Endometrial microvascular endothelial cells (primary cell): ENCODE results near the gene MYPOP. TPM values are rescaled to one million over a fixed set of nuclear protein-coding genes. Genes with fewer than 3 reads are reported as not detected.
"Not testable (repeated sequence)": the region's sequence is repeated elsewhere in the genome, so short reads cannot be mapped to it uniquely, and the experiment has no call there.

ENCODE experiments used
- in situ Hi-C: cut with HindIII; loops from 2 replicates; pipeline ENCODE4 v1.10.0; 2017; ENCODE audit warnings: low sequenced_read_pairs, low pct_unique_long_range_greater_than_20kb; ENCODE audit errors: inconsistent ontology term
- total RNA-seq: library from RNA; depleted of rRNA; stranded (reverse); fragments of >200 nt; gene quantifications from one replicate; pipeline ENCODE4 v1.2.3, GENCODE V29; 2015; ENCODE audit errors: inconsistent ontology term

MYPOP gene
- total RNA-seq, 1 donor from 2014 or later, result 0.84 TPM

DNA sequence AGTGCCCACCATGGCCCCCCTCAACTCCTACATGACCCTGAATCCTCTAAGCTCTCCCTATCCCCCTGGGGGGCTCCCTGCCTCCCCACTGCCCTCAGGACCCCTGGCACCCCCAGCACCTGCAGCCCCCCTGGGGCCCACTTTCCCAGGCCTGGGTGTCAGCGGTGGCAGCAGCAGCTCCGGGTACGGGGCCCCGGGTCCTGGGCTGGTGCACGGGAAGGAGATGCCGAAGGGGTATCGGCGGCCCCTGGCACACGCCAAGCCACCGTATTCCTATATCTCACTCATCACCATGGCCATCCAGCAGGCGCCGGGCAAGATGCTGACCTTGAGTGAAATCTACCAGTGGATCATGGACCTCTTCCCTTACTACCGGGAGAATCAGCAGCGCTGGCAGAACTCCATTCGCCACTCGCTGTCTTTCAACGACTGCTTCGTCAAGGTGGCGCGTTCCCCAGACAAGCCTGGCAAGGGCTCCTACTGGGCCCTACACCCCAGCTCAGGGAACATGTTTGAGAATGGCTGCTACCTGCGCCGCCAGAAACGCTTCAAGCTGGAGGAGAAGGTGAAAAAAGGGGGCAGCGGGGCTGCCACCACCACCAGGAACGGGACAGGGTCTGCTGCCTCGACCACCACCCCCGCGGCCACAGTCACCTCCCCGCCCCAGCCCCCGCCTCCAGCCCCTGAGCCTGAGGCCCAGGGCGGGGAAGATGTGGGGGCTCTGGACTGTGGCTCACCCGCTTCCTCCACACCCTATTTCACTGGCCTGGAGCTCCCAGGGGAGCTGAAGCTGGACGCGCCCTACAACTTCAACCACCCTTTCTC, 30.1 kb downstream of the MYPOP start:
- in situ Hi-C loops, result no loop called here

DNA sequence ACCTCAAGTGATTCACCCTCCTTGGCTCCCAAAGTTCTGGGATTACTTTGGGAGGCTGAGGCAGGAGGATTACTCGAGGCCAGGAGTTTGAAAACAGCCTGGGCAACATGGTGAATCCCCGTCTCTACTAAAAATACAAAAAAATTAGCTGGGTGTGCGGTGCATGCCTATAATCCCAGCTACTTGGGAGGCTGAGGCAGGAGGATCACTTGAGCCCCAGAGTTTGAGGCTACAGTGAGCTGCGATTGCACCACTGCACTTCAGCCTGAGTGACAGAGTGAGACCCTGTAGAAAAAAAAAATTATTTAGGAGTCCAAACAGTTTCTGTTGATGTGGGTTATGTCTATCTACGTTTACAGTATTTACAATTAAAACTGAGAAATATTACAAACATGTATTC, 31.6 kb downstream of the MYPOP start:
- in situ Hi-C loops, result no loop called here

DNA sequence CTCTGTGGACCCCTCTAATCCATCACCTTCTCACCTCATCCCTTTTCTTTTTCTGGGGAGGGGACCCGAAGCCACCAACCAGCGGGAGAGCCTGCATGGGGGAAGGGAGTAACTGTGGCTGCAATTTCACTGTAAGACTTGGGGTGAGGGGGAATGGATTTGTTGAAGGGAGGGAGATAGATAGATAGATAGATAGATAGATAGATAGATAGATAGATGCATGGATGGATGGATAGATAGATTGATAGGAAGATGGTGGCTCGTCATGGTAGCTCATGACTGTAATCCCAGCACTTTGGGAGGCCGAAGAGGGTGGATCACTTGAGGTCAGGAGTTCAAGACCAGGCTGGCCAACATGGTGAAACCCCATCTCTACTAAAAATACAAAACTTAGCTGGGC, 35.2 kb downstream of the MYPOP start:
- in situ Hi-C loops, result not testable (repeated sequence)

DNA sequence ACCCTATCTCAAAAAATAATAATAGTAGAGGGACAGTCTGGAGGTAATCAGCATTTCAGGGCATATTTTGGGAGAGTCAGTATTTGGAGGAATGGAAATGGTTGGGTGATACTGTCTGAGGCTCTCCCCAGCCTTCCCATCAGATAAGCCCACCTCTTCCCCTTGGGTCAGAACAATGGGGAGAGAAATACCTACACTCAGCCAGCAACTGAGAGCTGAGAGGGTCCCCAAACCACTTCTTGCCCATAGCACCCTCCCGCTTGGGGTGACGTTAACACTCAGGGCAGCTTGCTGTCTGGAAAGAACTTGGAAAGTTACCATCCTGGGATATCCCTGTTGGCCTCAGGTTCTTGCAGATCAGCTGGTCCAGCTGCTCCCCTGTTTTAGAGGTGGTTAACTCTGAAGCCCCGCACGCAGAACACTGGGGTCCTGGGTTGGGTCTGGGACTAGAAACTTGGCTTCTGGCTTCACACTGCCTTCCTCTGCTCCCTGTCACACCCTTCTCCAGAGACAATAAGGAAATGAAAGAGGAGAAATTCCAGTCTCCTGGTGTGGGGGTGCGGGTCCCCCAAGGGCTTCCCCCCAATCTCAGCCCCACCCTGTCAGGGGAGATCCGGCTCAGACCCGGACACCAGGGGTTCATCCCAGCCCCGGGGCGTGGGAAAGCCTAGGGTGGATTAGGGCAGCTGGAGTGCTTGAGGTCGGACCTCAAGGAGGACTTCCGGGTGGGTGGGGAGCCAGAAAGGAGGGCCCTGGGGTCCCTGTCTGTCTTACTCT, 35.8 kb downstream of the MYPOP start:
- in situ Hi-C loops, result no loop called here

DNA sequence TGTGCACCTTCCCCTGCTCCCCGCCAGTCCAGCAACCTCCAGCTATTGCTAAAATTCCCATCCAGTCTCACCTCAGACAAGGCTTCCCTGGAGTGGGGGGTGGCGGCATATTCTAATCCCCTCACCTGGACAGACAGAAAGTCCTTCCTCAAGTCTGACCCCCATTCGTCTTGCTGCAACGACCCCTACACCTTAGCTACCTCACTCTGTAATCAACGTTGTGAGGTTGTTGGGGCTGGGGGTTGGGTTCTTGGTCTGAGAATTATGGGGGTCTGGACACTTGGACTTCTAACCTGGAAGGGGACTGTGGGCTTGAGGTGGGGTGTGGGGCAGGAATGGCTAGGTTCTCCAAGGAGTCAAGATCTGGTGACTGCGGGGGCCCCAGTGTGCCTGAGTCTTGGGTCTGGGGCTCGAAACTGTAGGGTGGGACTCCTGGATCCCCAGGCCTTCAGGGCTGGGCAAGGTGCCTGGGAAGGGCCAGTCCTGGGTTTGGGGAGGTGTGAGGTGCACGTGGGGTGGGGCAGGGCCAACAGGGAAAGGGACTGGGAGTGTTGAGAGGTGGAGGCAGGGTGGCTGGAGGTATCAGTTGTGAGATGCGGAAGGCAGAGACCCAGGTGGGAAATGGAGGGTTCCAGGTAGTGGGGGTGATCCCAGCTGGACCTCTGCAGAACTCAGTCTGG, 37.0 kb downstream of the MYPOP start:
- in situ Hi-C loops, result no loop called here

DNA sequence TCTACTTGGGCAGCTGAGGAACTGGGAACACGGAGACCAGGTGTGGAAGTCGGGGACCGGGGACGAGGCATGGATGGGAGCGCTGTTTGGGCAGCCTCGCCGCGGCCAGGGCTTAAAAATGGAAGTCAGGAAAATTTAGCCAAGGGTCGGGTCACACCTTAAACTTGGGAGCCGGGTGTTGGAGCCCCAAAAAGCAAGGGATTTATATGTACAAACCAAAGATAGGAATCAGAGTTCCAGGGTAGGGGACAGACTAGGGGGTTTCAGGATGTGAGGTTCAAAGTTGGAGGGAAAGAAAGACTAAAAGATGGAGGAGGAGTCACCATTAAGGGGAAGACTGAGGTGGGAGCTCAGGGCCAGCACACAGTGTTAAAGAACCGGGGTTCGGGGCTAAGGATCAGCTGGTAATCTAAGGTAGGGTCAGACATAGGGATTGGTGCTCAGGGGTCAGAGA, 37.8 kb downstream of the MYPOP start:
- in situ Hi-C loops, result no loop called here

DNA sequence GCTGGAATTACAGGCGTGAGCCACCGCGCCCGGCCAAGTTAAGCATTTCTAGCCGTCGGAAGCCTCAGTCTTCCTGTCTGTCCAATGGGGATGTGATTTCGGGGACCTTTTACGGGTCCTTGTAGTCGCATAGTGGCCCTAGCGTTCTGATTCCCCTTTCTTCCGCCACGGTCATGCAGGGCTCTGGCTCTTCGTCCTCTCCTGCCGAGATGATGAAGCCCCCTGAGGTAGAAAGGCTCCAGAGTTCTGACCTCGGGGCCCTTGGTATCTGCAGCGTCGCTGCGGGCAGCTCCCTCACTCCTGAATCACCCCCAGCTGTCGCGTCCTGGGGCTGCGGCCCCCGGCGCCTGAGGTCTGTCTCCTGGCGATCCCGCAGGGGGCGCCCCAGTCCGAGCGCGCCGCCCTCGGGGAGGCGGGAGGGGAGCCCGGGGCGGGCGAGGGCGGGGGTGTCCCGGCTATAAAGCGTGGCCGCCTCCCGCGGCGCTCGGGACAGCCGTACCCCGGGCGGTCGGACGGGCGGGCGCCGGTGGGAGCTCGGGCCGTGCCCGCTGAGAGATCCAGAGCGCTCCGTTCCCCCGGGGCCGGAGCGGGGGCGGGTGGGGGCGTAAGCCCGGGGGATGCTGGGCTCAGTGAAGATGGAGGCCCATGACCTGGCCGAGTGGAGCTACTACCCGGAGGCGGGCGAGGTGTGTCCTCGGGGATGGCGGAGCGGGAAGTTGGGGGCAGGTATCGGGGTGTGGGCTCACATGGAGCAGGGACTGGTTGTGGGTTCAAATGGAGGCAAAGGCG, 38.4 kb downstream of the MYPOP start, which contains the start of gene FOXA3:
Gene FOXA3 (plus strand): TSS at position 487 of the 789 bp plus-strand sequence. CDS start 131 bp downstream, at position 618.
- in situ Hi-C loops, result no loop called here

DNA sequence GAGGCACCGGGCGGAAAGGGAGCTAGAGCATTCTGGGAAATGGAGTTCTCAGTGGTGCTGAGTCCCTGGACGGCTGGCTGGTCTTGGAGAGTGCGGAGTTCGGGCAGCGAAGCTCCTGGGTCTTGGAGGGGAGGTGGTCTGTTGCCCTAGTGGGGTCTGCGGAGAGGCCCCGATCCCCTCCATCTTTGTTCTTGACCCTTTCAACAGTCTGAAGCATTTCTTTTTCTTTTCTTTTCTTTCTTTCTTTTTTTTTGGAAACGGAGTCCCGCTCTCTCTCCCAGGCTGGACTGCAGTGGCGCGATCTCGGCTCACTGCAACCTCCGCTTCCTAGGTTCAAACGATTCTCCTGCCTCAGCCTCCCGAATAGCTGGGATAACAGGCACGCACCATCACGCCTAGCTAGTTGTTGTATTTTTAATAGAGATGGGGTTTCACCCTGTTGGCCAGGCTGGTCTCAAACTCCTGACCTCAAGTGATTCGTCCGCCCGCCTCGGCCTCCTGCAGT, 39.0 kb downstream of the MYPOP start:
- in situ Hi-C loops, result no loop called here

DNA sequence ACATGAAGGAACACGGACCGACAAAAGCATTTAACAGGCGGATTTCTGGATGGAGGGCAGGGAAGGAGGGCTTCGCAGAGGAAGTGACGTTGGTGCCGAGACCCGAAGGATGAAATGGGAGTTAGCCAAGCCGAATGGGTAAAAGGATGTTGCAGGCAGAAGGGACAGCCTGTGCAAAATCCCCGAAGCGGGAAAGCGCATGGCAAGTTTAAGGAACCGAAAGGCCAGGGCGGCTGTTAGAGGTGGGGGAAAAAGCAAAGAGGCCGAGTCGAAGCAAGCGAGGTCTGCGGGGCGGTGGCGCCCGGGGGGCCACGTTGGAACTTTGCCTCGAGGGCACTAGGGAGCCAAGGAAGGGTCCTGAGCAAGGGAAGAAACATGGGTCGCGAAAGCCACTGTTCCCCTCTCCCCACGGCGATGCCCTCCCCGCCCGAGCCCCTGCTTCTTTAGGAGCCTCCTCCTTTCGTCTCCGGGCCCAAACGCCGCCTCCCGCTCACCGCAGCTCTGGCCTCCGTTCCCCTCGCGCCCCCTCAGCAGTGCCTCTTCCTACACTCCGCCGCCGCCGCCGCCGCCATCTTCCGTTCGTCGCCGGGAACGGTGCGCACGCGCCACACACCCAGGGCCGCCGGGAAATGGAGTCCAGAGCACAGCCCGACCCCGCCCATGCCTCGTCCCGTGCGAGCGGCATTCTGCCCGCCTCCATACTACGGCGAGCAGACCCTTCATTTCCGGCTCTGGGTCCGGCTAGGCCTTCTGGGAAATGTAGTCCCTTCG, 39.7 kb downstream of the MYPOP start, which contains the start of gene SYMPK:
Gene SYMPK (minus strand): TSS at position 584 of the 771 bp plus-strand sequence. CDS start 8,652 bp downstream, outside the sequence.
- in situ Hi-C loops, result no loop called here

DNA sequence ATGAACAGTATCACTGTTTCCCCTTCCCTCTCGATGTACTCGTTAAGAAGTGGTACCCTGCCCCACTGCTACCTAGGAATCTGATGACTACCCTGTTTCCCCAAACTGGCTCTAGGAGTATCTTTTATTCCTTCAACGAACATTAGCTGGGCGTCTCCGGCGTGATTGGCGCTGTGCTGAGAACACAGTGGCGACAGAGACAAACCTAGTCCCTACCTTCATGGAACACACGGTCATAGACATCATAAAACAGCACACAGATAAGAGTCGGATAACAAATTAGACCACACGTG, 40.2 kb downstream of the MYPOP start:
- in situ Hi-C loops, result no loop called here

DNA sequence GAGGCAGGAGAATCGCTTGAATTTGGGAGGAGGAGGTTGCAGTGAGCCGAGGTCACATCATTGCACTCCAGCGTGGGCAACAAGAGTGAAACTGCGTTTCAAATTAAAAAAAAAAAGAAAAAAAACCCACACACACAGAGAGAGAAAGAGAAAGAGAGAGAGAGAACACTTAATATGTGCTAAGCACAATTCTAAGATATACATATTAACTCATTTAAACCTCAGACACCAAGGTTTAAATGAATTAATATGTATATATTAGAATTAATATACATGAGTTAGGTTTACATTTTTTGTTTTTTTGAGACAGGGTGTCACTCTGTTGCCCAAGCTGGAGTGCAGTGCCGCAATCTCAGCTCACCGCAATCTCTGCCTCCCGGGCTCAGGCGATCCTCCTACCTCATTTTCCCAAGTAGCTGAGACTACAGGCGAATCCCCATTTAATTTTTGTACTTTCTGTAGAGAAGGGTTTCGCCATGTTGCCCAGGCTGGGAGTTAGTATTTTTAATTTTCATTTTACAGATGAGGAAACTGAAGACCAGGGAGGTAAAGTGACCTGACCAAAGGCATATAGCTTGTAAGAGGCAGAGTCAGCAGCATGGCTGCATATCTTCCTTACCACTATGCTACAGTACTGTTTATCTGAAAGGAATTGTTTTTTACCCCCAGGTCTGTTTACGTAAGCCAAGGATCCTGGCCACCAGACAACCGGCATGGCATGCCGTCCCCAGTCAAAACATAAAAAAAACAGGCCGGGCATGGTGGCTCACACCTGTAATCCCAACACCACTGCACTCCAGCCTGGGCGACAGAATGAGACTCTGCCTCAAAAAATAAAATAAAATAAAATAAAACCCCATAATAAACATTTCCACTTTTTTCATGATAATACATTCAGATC, 41.8 kb downstream of the MYPOP start:
- in situ Hi-C loops, result no loop called here

DNA sequence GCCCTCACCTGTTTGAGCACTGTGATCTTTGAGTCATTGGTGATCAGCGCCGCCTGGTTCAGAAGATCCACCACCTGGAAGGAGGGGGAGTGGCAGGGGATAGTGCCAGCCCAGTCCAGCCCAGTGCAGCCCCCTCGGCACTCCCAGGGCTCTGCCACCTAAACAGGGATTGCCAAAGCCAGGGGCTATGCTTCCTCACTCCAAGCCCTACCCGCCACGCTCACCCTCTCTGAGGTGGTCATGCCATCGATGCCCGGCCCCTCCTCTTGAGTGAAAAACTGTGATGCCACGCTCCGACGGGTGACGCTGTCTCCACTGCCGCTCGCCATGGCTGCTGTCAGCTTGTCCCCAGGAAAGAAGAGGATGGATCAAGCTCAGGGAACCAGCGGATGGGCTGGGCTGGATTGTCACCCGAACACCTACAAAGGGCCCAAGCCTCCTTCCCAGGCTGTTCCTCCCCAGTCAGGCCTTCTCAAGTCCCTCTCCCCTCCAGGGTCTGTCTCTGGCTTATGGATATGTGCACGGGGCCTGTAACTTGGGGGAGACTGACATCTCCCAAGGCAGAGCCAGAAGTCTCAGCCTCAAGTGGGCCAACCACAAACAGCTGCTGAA, 48.1 kb downstream of the MYPOP start:
- in situ Hi-C loops, result no loop called here

DNA sequence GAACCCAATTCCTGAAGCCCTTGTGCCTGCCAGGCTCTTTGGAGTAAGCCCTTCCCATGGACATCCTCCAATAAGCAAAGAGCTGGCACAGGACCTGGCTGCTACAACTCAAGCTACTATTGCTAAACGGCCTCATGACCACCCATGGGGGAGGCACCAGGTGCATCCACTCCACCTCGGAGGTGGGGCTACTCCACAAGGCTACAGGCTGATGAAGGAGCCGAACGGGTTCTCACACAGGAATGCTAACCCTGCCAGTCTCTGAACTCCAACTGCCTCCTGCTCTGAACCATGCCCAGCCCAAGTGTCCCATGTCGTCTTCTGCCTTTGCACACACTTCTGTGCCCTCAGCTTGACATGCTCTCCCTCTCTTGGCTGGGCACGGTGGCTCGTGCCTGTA, 49.4 kb downstream of the MYPOP start:
- in situ Hi-C loops, result no loop called here

DNA sequence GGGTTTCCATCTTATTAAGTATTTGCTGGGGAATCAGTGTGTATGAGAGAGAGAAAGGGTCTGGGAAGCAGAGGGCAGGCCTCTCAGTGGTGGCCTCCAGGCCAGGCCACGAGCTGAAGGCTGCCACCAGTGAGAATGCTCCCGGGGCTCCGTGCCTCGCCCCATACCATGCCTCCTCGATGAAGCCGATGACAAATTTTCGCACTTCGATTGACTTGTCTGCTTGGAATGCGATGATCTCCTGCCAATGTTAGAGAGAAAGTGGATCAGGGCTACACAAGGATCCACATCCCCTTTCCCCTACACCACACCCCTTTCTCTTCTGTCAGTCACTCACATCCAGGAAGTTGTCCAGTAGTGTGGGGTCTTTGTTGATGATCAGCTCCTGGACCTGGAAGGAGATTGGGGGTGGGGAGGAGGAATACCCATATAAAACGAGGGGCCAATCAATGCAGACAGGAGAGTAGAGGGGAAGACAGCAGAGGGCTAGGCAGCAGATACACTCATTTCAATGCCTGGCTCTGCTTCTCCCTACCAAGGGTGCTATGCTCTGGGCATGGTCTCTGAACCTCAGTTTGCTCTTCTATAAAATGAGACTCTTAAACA, 50.2 kb downstream of the MYPOP start:
- in situ Hi-C loops, result no loop called here

DNA sequence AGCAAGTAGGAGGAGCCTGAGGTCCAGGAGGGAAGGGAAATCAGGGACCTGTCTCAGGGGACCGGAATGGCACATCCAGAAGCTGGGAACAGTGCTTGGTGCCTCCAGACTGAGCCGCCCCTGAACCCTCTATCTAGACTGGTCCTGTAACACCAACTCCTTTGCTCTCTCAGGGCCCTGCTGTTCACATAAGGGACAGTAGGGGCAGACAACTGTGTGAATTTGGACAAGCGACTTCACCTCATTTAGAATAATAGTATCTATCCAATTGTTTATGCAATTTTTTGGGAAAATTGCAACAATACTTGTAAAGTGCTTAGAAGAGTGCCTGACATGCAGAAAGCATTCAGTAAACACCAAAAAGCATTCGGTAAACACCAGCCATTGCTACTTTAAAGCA, 53.5 kb downstream of the MYPOP start:
- in situ Hi-C loops, result no loop called here

DNA sequence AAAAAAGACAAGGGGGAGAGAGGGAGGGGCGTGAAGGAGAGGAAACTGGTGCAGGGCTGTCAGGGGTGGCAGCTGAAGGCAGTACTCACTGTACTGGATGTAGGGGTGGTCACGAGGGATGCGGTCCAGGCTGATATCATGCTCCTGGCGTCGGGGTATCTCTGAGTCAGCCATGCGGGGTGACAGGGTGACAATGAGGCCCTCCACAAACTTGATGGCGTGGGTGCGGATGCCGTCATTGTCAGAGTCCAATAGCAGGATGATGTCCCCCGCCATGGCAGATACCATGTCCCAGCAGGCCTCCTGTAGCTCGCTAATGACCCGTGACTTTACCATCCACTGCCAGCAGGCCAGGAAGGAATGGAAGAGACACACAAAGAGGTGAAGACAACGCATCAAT, 54.8 kb downstream of the MYPOP start:
- in situ Hi-C loops, result no loop called here
